K562 (cell line): ENCODE measurements around the gene PSAP. TPM values are rescaled to one million over a fixed set of nuclear protein-coding genes. Genes with fewer than 3 reads are reported as not detected.

Experiments
- FOS ChIP-seq: IDR thresholded peaks from 3 replicates; pipeline ENCODE4 v1.6.1; 2011; ENCODE audit not compliant: insufficient read length; ENCODE audit errors: extremely low read depth
- HMG20A ChIP-seq: fragments of 450-650 bp; formaldehyde crosslinking; conservative IDR thresholded peaks from 2 replicates; pipeline ENCODE4 v1.4.0; 2020; ENCODE audit warnings: mild to moderate bottlenecking, mixed read lengths
- HMG20B ChIP-seq: fragments of 250-450 bp; sonication (Bioruptor Pico); IDR thresholded peaks from 2 replicates; pipeline ENCODE4 v1.5.0; 2021; ENCODE audit warnings: mild to moderate bottlenecking
- HSF4 ChIP-seq: fragments of 250-450 bp; sonication (Bioruptor Pico); IDR thresholded peaks from 2 replicates; pipeline ENCODE4 v2.1.2; 2022; ENCODE audit warnings: mild to moderate bottlenecking, moderate library complexity, borderline replicate concordance
- MCM3 ChIP-seq: fragments of 450-650 bp; IDR thresholded peaks from 2 replicates; pipeline ENCODE4 v1.6.1; 2016
- MTA1 ChIP-seq: fragments of 450-650 bp; IDR thresholded peaks from 2 replicates; pipeline ENCODE4 v1.6.1; 2017; ENCODE audit warnings: borderline replicate concordance
- NCOA1 ChIP-seq: fragments of 450-650 bp; IDR thresholded peaks from 2 replicates; pipeline ENCODE4 v1.6.1; 2016; ENCODE audit warnings: low read depth
- RAD21 ChIP-seq, 2 experiments: fragments of 250-450 bp in 1 of 2; fragments of 450-650 bp in 1 of 2; sonication (Bioruptor Pico) in 1 of 2; formaldehyde crosslinking in 1 of 2; IDR thresholded peaks in 1 of 2; conservative IDR thresholded peaks in 1 of 2; 2 replicates each; pipeline versions ENCODE4 v1.4.0 to v1.8.0; 2020 to 2022; ENCODE audit warnings: mild to moderate bottlenecking in 2 of 2, moderate library complexity in 1 of 2
- SREBF1 ChIP-seq: fragments of 150-350 bp; IDR thresholded peaks from 2 replicates; pipeline ENCODE4 v1.6.1; 2014; ENCODE audit warnings: antibody characterized with exemption, low read depth, low read length, borderline replicate concordance
- STAT5A ChIP-seq: IDR thresholded peaks from 2 replicates; pipeline ENCODE4 v1.6.1; 2012; ENCODE audit warnings: low read length, inconsistent platforms, borderline replicate concordance
- YBX1 ChIP-seq: fragments of 450-650 bp; IDR thresholded peaks from 2 replicates; pipeline ENCODE4 v1.7.1; 2016; ENCODE audit warnings: mild to moderate bottlenecking
- ZBED1 ChIP-seq: IDR thresholded peaks from 2 replicates; pipeline ENCODE4 v1.6.1; 2014
- ZBTB7A ChIP-seq: IDR thresholded peaks from 2 replicates; pipeline ENCODE4 v1.6.1; 2011; ENCODE audit warnings: low read depth, mild to moderate bottlenecking, low read length, moderate library complexity, borderline replicate concordance; ENCODE audit not compliant: control insufficient read depth
- ZC3H8 ChIP-seq: fragments of 450-650 bp; IDR thresholded peaks from 2 replicates; pipeline ENCODE4 v1.6.1; 2017
- ZNF146 ChIP-seq: IDR thresholded peaks from one replicate; pipeline ENCODE4 v1.6.1; 2018; ENCODE audit warnings: missing compliant biosample characterization; ENCODE audit not compliant: unreplicated experiment
- ZNF184 ChIP-seq: sonication (generic); formaldehyde crosslinking; IDR thresholded peaks from 2 replicates; pipeline ENCODE4 v1.5.0; 2020; ENCODE audit warnings: missing genetic modification reagents
- ZNF699 ChIP-seq: fragments of 250-450 bp; sonication (Bioruptor Pico); IDR thresholded peaks from 2 replicates; pipeline ENCODE4 v1.8.0; 2021; ENCODE audit warnings: mild to moderate bottlenecking, moderate library complexity; ENCODE audit not compliant: insufficient replicate concordance
- ZNF740 ChIP-seq, 3 experiments: fragments of 200-800 bp in 1 of 3; sonication (Bioruptor generic) in 1 of 3; sonication (generic) in 1 of 3; formaldehyde crosslinking in 1 of 3; IDR thresholded peaks; 2 replicates each; pipeline versions ENCODE4 v1.6.1 to v1.8.0; 2016 to 2022; ENCODE audit warnings: mild to moderate bottlenecking in 2 of 3, missing compliant biosample characterization in 2 of 3, missing genetic modification characterization in 2 of 3, missing genetic modification reagents in 1 of 3
- ZNF830 ChIP-seq: fragments of 250-450 bp; sonication (Bioruptor Pico); IDR thresholded peaks from 2 replicates; pipeline ENCODE4 v1.5.0; 2021; ENCODE audit warnings: mild to moderate bottlenecking
- polyA plus RNA-seq, 8 experiments: library from polyadenylated mRNA; depleted of rRNA in 4 of 8; stranded (reverse) in 5 of 8; unstranded in 3 of 8; fragments of >200 nt; fragmentation: Nextera tagmentation in 2 of 8; fragmentation: Illumina TruSeq in 1 of 8; extraction: Ambion mirVana in 2 of 8; extraction: Trizol in 1 of 8; gene quantifications; 2 replicates each; pipeline versions ENCODE4 v1.2.1 to v1.2.3, GENCODE V29; 2011 to 2014; ENCODE audit warnings: inconsistent platforms in 1 of 8, missing spikeins in 1 of 8
- total RNA-seq, 7 experiments: library from RNA; depleted of rRNA in 6 of 7; stranded (reverse); fragments of >200 nt in 6 of 7; fragmentation: Illumina TruSeq in 2 of 7; extraction: Trizol in 2 of 7; gene quantifications; 2 replicates each; pipeline versions ENCODE4 v1.2.1 to v1.2.3, GENCODE V29; 2011 to 2021; ENCODE audit warnings: low replicate concordance in 1 of 7
- TF ChIP-seq, protein P1 (sequence below): fragments of 450-650 bp; formaldehyde crosslinking; conservative IDR thresholded peaks from 2 replicates; pipeline ENCODE4 v1.4.0; 2022; ENCODE audit warnings: mild to moderate bottlenecking, missing genetic modification characterization
- TF ChIP-seq, protein P2 (sequence below): fragments of 250-450 bp; sonication (Bioruptor Pico); IDR thresholded peaks from 2 replicates; pipeline ENCODE4 v1.5.0; 2021; ENCODE audit warnings: mild to moderate bottlenecking, moderate library complexity
- TF ChIP-seq, protein P3 (sequence below): sonication (generic); formaldehyde crosslinking; IDR thresholded peaks from 2 replicates; pipeline ENCODE4 v1.8.1; 2022; ENCODE audit warnings: missing genetic modification reagents

The PSAP gene
- total and polyA plus RNA-seq, 9 of the 15 experiments (the other 6 are each of a cell fraction or from before 2014, with no cell fraction given) = 245 to 700 (median 429) TPM

- TF ChIP-seq NCOA1 (peak; percentile 76; the same call in 1 of the 2 replicates), ZNF699 (no peak), YBX1 (no peak), RAD21 (CRISPR knock-in tag; conservative IDR thresholded peaks at IDR 0.05 in 1 of 2, IDR thresholded peaks at IDR 0.05 in 1 of 2) (no peak), MTA1 (peak; percentile 71; the same call in 1 of the 2 replicates), ZNF146 (CRISPR knock-in tag) (no peak), HSF4 (CRISPR knock-in tag) (no peak), ZBED1 (0 out of 2 replicates have a peak, but pooled peaks have one; percentile 25), SREBF1 (no peak), ZC3H8 (no peak), ZNF740 (CRISPR knock-in tag; IDR thresholded peaks at IDR 0.05) (peak; percentile 75), ZNF740 (tag; IDR thresholded peaks at IDR 0.05) (no peak), ZNF184 (CRISPR knock-in tag) (no peak), MCM3 (no peak), HMG20B (CRISPR knock-in tag) (no peak), ZNF830 (CRISPR knock-in tag) (no peak), FOS (no peak), HMG20A (CRISPR knock-in tag) (no peak), ZBTB7A (peak; percentile 66), STAT5A (peak; percentile 86)
- TF ChIP-seq, protein P1, sequence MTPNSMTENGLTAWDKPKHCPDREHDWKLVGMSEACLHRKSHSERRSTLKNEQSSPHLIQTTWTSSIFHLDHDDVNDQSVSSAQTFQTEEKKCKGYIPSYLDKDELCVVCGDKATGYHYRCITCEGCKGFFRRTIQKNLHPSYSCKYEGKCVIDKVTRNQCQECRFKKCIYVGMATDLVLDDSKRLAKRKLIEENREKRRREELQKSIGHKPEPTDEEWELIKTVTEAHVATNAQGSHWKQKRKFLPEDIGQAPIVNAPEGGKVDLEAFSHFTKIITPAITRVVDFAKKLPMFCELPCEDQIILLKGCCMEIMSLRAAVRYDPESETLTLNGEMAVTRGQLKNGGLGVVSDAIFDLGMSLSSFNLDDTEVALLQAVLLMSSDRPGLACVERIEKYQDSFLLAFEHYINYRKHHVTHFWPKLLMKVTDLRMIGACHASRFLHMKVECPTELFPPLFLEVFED (CRISPR knock-in tag) = peak; percentile 89
- TF ChIP-seq, protein P2, sequence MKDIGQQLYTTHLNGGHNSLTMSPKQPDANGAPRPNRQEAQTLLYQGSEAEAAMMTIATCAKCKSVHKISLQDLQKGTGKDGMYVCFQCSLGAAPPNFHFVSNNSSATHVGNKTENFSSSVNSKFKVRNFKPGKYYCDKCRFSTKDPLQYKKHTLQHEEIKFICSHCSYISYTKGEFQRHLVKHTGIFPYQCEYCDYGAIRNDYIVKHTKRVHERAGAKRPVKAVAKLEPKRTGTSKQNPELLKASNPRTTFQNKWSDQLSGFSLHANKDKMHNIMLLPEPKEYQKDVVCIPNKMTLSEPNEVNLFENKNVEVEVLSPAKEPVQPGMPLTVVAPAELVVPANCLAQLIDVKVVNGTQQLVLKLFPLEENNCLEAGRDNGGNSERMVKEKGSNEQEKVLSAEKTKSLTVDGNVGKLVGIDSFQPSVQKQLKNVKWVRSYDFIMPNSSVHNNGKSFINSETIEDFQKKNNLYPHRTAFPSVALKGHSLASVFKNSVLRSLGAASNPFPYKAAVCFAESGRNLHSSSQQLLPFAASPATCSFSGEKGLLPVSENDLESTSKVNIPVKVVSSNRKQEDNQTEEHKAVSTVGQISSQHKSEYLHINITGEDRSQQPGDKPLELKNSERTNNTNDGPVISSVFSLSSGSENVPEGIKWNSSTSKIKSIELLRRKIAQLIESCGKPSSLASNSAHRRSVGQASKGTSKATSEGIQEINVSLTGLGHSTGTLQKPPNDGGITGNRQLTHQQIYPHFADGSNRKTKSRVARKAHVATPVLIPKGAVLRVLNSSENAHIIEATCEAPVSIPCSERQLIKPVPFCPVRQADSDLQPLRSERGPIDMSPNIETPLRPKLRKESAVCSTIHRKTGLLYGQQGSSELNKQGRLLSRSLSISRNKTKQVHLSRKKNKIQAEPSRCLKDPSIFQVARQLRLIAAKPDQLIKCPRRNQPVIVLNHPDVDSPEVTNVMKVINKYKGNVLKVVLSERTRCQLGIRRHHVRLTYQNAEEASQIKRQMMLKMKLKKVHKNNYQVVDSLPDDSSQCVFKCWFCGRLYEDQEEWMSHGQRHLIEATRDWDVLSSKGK (CRISPR knock-in tag) = no peak
- TF ChIP-seq, protein P3, sequence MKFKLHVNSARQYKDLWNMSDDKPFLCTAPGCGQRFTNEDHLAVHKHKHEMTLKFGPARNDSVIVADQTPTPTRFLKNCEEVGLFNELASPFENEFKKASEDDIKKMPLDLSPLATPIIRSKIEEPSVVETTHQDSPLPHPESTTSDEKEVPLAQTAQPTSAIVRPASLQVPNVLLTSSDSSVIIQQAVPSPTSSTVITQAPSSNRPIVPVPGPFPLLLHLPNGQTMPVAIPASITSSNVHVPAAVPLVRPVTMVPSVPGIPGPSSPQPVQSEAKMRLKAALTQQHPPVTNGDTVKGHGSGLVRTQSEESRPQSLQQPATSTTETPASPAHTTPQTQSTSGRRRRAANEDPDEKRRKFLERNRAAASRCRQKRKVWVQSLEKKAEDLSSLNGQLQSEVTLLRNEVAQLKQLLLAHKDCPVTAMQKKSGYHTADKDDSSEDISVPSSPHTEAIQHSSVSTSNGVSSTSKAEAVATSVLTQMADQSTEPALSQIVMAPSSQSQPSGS = no peak
These were observed 53.3 kb downstream of the PSAP start (continued) for GRCh38 chr10:71797533-71798307.
